Upper lobe of right lung (tissue), 1 donor: ENCODE measurements around the gene FAM131A. TPM values are rescaled to one million over a fixed set of nuclear protein-coding genes. Genes with fewer than 3 reads are reported as not detected.

Experiments used
- ATAC-seq: fragments of 200-7000 bp; cut with Tn5 transposase; one replicate; pipeline ENCODE4 v1.9.1; 2020; ENCODE audit warnings: mild to moderate bottlenecking, moderate library complexity
- DNase-seq: peaks from one replicate; pipeline ENCODE4 v3.0.0-alpha.2; 2020
- H3K27ac ChIP-seq: fragments of 200-600 bp; one replicate; pipeline ENCODE4 v1.8.0; 2022
- H3K27me3 ChIP-seq: fragments of 200-600 bp; one replicate; pipeline ENCODE4 v1.8.0; 2022; ENCODE audit warnings: mild to moderate bottlenecking
- H3K36me3 ChIP-seq: fragments of 200-600 bp; one replicate; pipeline ENCODE4 v1.8.0; 2022
- H3K4me1 ChIP-seq: fragments of 200-600 bp; one replicate; pipeline ENCODE4 v1.8.0; 2022
- H3K4me3 ChIP-seq: fragments of 200-600 bp; one replicate; pipeline ENCODE4 v1.8.0; 2022; ENCODE audit warnings: mild to moderate bottlenecking
- H3K9me3 ChIP-seq: fragments of 200-600 bp; one replicate; pipeline ENCODE4 v1.8.0; 2022
- CTCF ChIP-seq: fragments of 200-600 bp; IDR thresholded peaks from one replicate; pipeline ENCODE4 v1.8.0; 2022; ENCODE audit warnings: antibody characterized with exemption
- intact Hi-C: fragments of 100-400 bp; cut with DNase I; formaldehyde crosslinking; loops from one replicate; pipeline ENCODE4 v1.11.0; 2022
- total RNA-seq: library from RNA; stranded (reverse); fragmentation: NEBNext Ultra II Directional; extraction: Animal tissue kit (Norgen Biotek cat#: 25700); gene quantifications from one replicate; pipeline ENCODE4 v1.2.1, GENCODE V29; 2021
- donor health status: DM: no; HTN: yes; CAD: no; lungs with severe emphysema.

FAM131A gene
- total RNA-seq, 1 donor from 2014 or later: 19.0 TPM

- Histone ChIP-seq H3K4me3 (peak overlapping the region; percentile 85), H3K4me1 (peaks cover 36% of the 10 kb centered on the region), H3K27me3 (no peaks in the 10 kb centered on the region), H3K27ac (peak overlapping the region; percentile 90), H3K36me3 (peaks cover 34% of the 10 kb centered on the region), H3K9me3 (no peaks in the 10 kb centered on the region)
- peak; percentile 81 for ATAC-seq
- intact Hi-C loops: no loop called here
- DNase-seq: peak; percentile 93
- no peak for TF ChIP-seq CTCF
Observed at GRCh38 chr3:184314700-184315542, 22.5 kb upstream of the FAM131A start.

GRCh38 chr3:184315543-184315867 lies 21.9 kb upstream of the FAM131A start:
- ATAC-seq: no peak
- Histone ChIP-seq H3K4me3 (peak overlapping the region; percentile 85), H3K9me3 (no peaks in the 10 kb centered on the region), H3K4me1 (peaks cover 40% of the 10 kb centered on the region), H3K27me3 (no peaks in the 10 kb centered on the region), H3K27ac (peak overlapping the region; percentile 90), H3K36me3 (peaks cover 39% of the 10 kb centered on the region)
- DNase-seq: no peak
- no peak for TF ChIP-seq CTCF
- intact Hi-C loops: no loop called here

- ATAC-seq: no peak
- H3K27ac ChIP-seq: peak overlapping the region; percentile 90
- TF ChIP-seq CTCF: no peak
- no peaks in the 10 kb centered on the region for H3K27me3 ChIP-seq
- peak overlapping the region; percentile 85 for H3K4me3 ChIP-seq
- intact Hi-C loops: no loop called here
- DNase-seq: no peak
- H3K36me3 ChIP-seq: peaks cover 45% of the 10 kb centered on the region
- no peaks in the 10 kb centered on the region for H3K9me3 ChIP-seq
- H3K4me1 ChIP-seq: peaks cover 46% of the 10 kb centered on the region
Observed at GRCh38 chr3:184315871-184316661, 21.3 kb upstream of the FAM131A start.

GRCh38 chr3:184316792-184317191 lies 20.6 kb upstream of the FAM131A start:
- intact Hi-C loops: no loop called here
- Histone ChIP-seq H3K36me3 (peaks cover 52% of the 10 kb centered on the region), H3K4me1 (peaks cover 49% of the 10 kb centered on the region), H3K4me3 (peak overlapping the region; percentile 85), H3K27me3 (no peaks in the 10 kb centered on the region), H3K27ac (no peak overlapping the region), H3K9me3 (no peaks in the 10 kb centered on the region)
- no peak for ATAC-seq
- no peak for TF ChIP-seq CTCF
- DNase-seq: no peak

- Histone ChIP-seq H3K4me1 (peaks cover 53% of the 10 kb centered on the region), H3K9me3 (no peaks in the 10 kb centered on the region), H3K4me3 (no peak overlapping the region), H3K27ac (no peak overlapping the region), H3K27me3 (no peaks in the 10 kb centered on the region), H3K36me3 (peaks cover 56% of the 10 kb centered on the region)
- DNase-seq: no peak
- ATAC-seq: no peak
- TF ChIP-seq CTCF: no peak
- intact Hi-C loops: no loop called here
Observed at GRCh38 chr3:184317201-184317600, 20.2 kb upstream of the FAM131A start.
